ENCODE measurements around the gene SSBP3. TPM values are rescaled to one million over a fixed set of nuclear protein-coding genes. Genes with fewer than 3 reads are reported as not detected.

SSBP3 gene
- total and polyA plus RNA-seq, 2 experiments from 2014 or later = 6.2 to 19.9 TPM

- in situ Hi-C loops (cut with MboI) = no loop called here
- no peaks in the 10 kb centered on the region for H3F3A ChIP-seq (ENCODE audit: insufficient read depth)
- H3K9ac ChIP-seq = no peak overlapping the region
- H2AFZ ChIP-seq = no peak overlapping the region
- no peaks in the 10 kb centered on the region for H4K20me1 ChIP-seq (ENCODE audit: insufficient read depth)
- H3K4me1 ChIP-seq (ENCODE audit: insufficient read depth) = no peaks in the 10 kb centered on the region
- H3K4me2 ChIP-seq (ENCODE audit: unreplicated experiment) = no peak overlapping the region
- DNase-seq = peak; percentile 18
- H3K27ac ChIP-seq = no peak overlapping the region
- TF ChIP-seq EZH2phosphoT487 (IDR thresholded peaks at IDR 0.05; ENCODE audit: insufficient read depth, low read depth) = no peak
- no peak for TF ChIP-seq EZH2 (IDR thresholded peaks at IDR 0.05; ENCODE audit: insufficient read depth, poor library complexity, severe bottlenecking)
- no peaks in the 10 kb centered on the region for H3K9me3 ChIP-seq (ENCODE audit: low read depth)
- H3K27me3 ChIP-seq (replicated peaks; ENCODE audit: insufficient read depth) = no peaks in the 10 kb centered on the region
- H3K36me3 ChIP-seq (ENCODE audit: low read depth) = no peaks in the 10 kb centered on the region
- no peaks in the 10 kb centered on the region for H3K9me2 ChIP-seq (ENCODE audit: insufficient read depth)
- 72 to 78% methylated on average over 6 of the region's 6 CpGs for WGBS, 2 experiments (ENCODE audit: low coverage in 1 of 2, low lambda C conversion rate in 2 of 2, missing lambda C conversion rate in 2 of 2)
- peaks cover 97% of the 10 kb centered on the region for H3K79me2 ChIP-seq (ENCODE audit: insufficient read depth)
- no peak overlapping the region for H3K4me3 ChIP-seq
Observed at GRCh38 chr1:54294887-54295286, 111.3 kb downstream of the SSBP3 start.

DNA sequence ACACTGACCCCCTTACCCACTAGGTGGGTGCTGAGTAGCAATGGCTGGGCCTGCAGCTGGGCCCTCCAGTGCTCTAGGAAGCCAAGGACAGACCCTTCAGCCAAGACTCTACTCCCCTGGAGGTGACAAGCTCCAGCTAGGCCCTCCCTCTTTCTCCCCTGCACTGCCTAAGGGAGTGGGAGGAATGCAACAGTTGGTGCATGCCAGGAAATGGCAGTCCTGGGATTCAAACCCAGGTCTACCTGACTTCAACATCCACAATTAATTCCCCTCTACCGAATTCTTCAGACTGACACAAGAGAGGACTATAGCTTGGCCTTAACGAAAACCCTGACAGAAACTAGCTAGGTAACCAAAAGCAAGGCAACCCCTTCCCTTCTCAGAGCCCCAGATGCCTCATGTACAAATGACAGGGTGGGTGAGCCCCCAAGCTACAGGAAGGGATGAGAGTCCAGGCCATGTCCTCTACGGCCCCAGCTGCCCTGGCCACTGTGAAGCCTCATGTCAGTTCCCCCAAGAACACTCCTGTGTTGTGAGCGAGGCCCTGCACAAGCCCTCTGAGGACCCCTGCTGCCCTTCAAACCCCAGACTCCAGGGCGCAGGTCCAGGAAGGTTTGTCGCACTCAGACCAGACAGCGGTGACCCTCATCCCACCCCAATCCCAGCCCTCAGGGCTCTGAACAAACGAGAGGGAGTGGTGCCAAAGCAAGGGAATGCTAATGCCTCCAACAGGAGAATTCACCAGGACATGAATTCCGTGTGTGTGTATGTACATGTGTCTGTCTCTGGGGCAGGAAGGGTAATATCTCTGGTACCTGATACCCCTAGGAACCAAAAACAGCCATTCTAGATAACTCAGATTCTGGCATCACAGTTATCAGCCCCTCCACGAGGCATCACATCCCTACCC, 113.9 kb downstream of the SSBP3 start:
- no peaks in the 10 kb centered on the region for H3K36me3 ChIP-seq (ENCODE audit: low read depth)
- H3K4me1 ChIP-seq (ENCODE audit: insufficient read depth) = peaks cover 9% of the 10 kb centered on the region
- DNase-seq = no peak
- in situ Hi-C loops (cut with MboI) = no loop called here
- no peaks in the 10 kb centered on the region for H4K20me1 ChIP-seq (ENCODE audit: insufficient read depth)
- H3K4me2 ChIP-seq (ENCODE audit: unreplicated experiment) = no peak overlapping the region
- no peaks in the 10 kb centered on the region for H3K9me3 ChIP-seq (ENCODE audit: low read depth)
- no peak overlapping the region for H2AFZ ChIP-seq
- no peaks in the 10 kb centered on the region for H3K9me2 ChIP-seq (ENCODE audit: insufficient read depth)
- TF ChIP-seq EZH2 (IDR thresholded peaks at IDR 0.05; ENCODE audit: insufficient read depth, poor library complexity, severe bottlenecking) (no peak), EZH2phosphoT487 (IDR thresholded peaks at IDR 0.05; ENCODE audit: insufficient read depth, low read depth) (no peak)
- H3F3A ChIP-seq (ENCODE audit: insufficient read depth) = peaks cover 5% of the 10 kb centered on the region
- H3K9ac ChIP-seq = no peak overlapping the region
- peaks cover 86% of the 10 kb centered on the region for H3K79me2 ChIP-seq (ENCODE audit: insufficient read depth)
- H3K27me3 ChIP-seq (replicated peaks; ENCODE audit: insufficient read depth) = no peaks in the 10 kb centered on the region
- WGBS, 2 experiments (ENCODE audit: low coverage in 1 of 2, low lambda C conversion rate in 2 of 2, missing lambda C conversion rate in 2 of 2) = 74 to 84% methylated on average over 9 to 10 of the region's 10 CpGs
- no peak overlapping the region for H3K4me3 ChIP-seq
- H3K27ac ChIP-seq = no peak overlapping the region

DNA sequence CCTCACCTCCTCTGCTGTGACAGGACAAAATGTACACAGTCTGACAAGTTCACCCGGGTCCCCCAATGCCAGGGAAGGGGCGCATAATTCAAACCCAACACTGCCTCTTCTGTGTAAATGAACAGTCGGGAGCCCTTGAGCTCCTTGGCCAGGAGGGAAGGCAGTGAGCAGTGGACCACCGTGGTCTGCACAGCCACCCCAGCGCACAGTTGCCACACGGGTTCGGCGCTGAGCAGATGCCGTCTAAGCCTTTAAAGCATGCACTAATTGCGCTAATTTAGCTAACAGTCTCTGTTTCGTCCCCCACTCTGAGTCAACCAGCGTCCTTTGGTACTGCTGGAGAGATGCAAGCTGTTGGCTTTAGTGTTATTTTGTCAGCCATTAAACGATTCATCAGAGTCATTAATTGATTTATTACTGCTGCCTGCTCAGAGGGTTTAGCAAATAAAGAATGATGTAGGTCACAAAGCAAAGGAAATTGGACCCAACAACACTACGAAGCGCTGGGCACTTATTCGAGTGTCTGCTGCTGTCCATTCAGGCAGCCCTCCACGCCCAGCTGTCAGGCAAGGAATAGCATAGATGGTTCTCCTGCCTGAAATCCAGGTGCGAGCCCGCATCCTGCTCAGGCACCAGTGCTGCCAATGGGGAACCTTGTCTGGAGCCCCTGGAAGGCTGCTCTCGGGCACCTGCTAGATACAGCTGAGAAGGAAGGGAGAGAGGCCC, 114.8 kb downstream of the SSBP3 start:
- no peak overlapping the region for H3K27ac ChIP-seq
- no peak overlapping the region for H2AFZ ChIP-seq
- WGBS, 2 experiments (ENCODE audit: low coverage in 1 of 2, low lambda C conversion rate in 2 of 2, missing lambda C conversion rate in 2 of 2) = 87 to 89% methylated on average over 20 of the region's 20 CpGs
- no peaks in the 10 kb centered on the region for H3K9me2 ChIP-seq (ENCODE audit: insufficient read depth)
- H3F3A ChIP-seq (ENCODE audit: insufficient read depth) = peaks cover 5% of the 10 kb centered on the region
- H3K4me1 ChIP-seq (ENCODE audit: insufficient read depth) = peaks cover 17% of the 10 kb centered on the region
- no peak overlapping the region for H3K4me3 ChIP-seq
- peaks cover 86% of the 10 kb centered on the region for H3K79me2 ChIP-seq (ENCODE audit: insufficient read depth)
- no peak for TF ChIP-seq EZH2 (IDR thresholded peaks at IDR 0.05; ENCODE audit: insufficient read depth, poor library complexity, severe bottlenecking)
- TF ChIP-seq EZH2phosphoT487 (IDR thresholded peaks at IDR 0.05; ENCODE audit: insufficient read depth, low read depth) = no peak
- no peak overlapping the region for H3K9ac ChIP-seq
- no peaks in the 10 kb centered on the region for H3K36me3 ChIP-seq (ENCODE audit: low read depth)
- H3K9me3 ChIP-seq (ENCODE audit: low read depth) = no peaks in the 10 kb centered on the region
- no peaks in the 10 kb centered on the region for H4K20me1 ChIP-seq (ENCODE audit: insufficient read depth)
- DNase-seq = no peak
- in situ Hi-C loops (cut with MboI) = no loop called here
- no peaks in the 10 kb centered on the region for H3K27me3 ChIP-seq (replicated peaks; ENCODE audit: insufficient read depth)
- H3K4me2 ChIP-seq (ENCODE audit: unreplicated experiment) = no peak overlapping the region

DNA sequence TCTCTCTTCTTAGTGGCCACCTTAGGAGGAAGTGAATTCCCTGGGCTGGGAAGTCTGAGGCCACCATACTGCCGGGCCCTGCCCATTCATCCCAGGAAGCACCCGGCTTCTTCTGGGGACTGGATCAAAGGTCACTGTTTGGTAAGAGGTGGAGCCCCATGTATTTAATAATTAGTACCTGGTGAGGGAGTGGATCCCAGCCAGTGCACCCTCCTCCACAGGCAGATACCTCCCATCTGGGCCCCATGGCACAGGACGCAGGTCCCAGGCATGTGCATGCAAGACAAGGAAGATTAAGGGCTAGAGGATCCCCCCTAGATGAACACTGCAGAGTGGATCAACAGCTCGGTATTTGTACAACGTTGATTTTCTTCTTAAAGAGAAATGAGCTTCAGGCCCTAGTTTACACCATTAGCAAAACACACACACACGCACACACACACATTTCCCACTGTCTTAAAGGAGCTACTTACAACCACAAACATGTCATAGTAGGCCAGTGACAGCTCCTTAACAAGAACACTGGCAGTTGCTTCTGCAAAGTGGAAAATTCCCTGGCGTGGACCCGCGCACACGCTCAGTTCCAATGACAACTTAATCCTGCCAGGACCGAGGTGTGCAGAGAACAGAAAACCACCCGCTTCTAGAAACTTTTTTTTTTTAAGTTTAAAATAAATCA, 115.5 kb downstream of the SSBP3 start:
- no peak overlapping the region for H2AFZ ChIP-seq
- no peak overlapping the region for H3K4me3 ChIP-seq
- no peak overlapping the region for H3K9ac ChIP-seq
- no peak overlapping the region for H3K27ac ChIP-seq
- in situ Hi-C loops (cut with MboI) = no loop called here
- DNase-seq = peak; percentile 24
- H3K4me2 ChIP-seq (ENCODE audit: unreplicated experiment) = no peak overlapping the region
- peaks cover 17% of the 10 kb centered on the region for H3K4me1 ChIP-seq (ENCODE audit: insufficient read depth)
- no peaks in the 10 kb centered on the region for H3K9me3 ChIP-seq (ENCODE audit: low read depth)
- H3K79me2 ChIP-seq (ENCODE audit: insufficient read depth) = peaks cover 86% of the 10 kb centered on the region
- no peaks in the 10 kb centered on the region for H3K36me3 ChIP-seq (ENCODE audit: low read depth)
- peaks cover 5% of the 10 kb centered on the region for H3F3A ChIP-seq (ENCODE audit: insufficient read depth)
- H3K9me2 ChIP-seq (ENCODE audit: insufficient read depth) = no peaks in the 10 kb centered on the region
- H4K20me1 ChIP-seq (ENCODE audit: insufficient read depth) = no peaks in the 10 kb centered on the region
- WGBS, 2 experiments (ENCODE audit: low coverage in 1 of 2, low lambda C conversion rate in 2 of 2, missing lambda C conversion rate in 2 of 2) = 43 to 48% methylated on average over 12 of the region's 12 CpGs
- no peaks in the 10 kb centered on the region for H3K27me3 ChIP-seq (replicated peaks; ENCODE audit: insufficient read depth)
- no peak for TF ChIP-seq EZH2phosphoT487 (IDR thresholded peaks at IDR 0.05; ENCODE audit: insufficient read depth, low read depth)
- no peak for TF ChIP-seq EZH2 (IDR thresholded peaks at IDR 0.05; ENCODE audit: insufficient read depth, poor library complexity, severe bottlenecking)
